H1 (cell line): Measurements from ENCODE around the gene C3. TPM values are rescaled to one million over a fixed set of nuclear protein-coding genes. Genes with fewer than 3 reads are reported as not detected.

Source experiments
- CTCF ChIA-PET: fragments of 300-600 bp; sonication (Branson Sonifier 250); formaldehyde crosslinking; loops from one replicate; lab custom pipeline; 2021; ENCODE audit not compliant: partially characterized antibody; lab: Charles Lee
- POLR2A ChIA-PET: fragments of 300-600 bp; sonication (Branson Sonifier 250); formaldehyde crosslinking; loops from one replicate; lab custom pipeline; 2021; ENCODE audit warnings: inconsistent platforms; ENCODE audit not compliant: partially characterized antibody; lab: Charles Lee
- DNase-seq, 2 experiments: peaks; one replicate each; pipeline versions ENCODE4 v3.0.0 to v3.0.0-alpha.2; 2010 to 2022; ENCODE audit warnings: low spot score in 2 of 2, low read depth in 1 of 2, mixed read lengths in 1 of 2
- FAIRE-seq: peaks from 2 replicates; lab custom pipeline; 2011; peaks lifted over from hg19 to GRCh38; lab: Jason Lieb, UNC
- H2AFZ ChIP-seq: 2 replicates; pipeline ENCODE4 v1.8.1; 2012; ENCODE audit warnings: low read length, inconsistent platforms
- H2AK5ac ChIP-seq: 2 replicates; pipeline ENCODE4 v1.6.1; 2013; ENCODE audit warnings: low read depth, low read length
- H2BK120ac ChIP-seq: replicated peaks from 2 replicates; pipeline ENCODE3; 2013; ENCODE audit warnings: low read depth, low read length, inconsistent platforms
- H2BK12ac ChIP-seq: 2 replicates; pipeline ENCODE4 v1.6.1; 2013; ENCODE audit warnings: low read depth, low read length
- H2BK15ac ChIP-seq: 2 replicates; pipeline ENCODE4 v1.6.1; 2013; ENCODE audit warnings: low read length
- H2BK20ac ChIP-seq: 2 replicates; pipeline ENCODE4 v1.6.1; 2013; ENCODE audit warnings: low read length
- H2BK5ac ChIP-seq: 2 replicates; pipeline ENCODE4 v1.6.1; 2013; ENCODE audit warnings: low read depth, low read length
- H3K14ac ChIP-seq: 2 replicates; pipeline ENCODE4 v1.6.1; 2013; ENCODE audit warnings: inconsistent platforms; ENCODE audit not compliant: insufficient read length
- H3K18ac ChIP-seq: 2 replicates; pipeline ENCODE4 v1.6.1; 2013; ENCODE audit warnings: low read length; ENCODE audit errors: extremely low read depth
- H3K23ac ChIP-seq: 2 replicates; pipeline ENCODE4 v1.6.1; 2013; ENCODE audit warnings: inconsistent platforms; ENCODE audit not compliant: insufficient read length
- H3K23me2 ChIP-seq: 2 replicates; pipeline ENCODE4 v1.6.1; 2013; ENCODE audit warnings: low read depth, low read length
- H3K27ac ChIP-seq: 2 replicates; pipeline ENCODE4 v1.6.1; 2011; ENCODE audit warnings: low read depth, low read length, inconsistent platforms
- H3K27me3 ChIP-seq, 4 experiments: replicated peaks in 1 of 4; 1 replicate in 1 of 4; 2 replicates in 3 of 4; pipeline versions ENCODE4 v1.6.1 to v1.8.1; 2011 to 2013; ENCODE audit warnings: low read length in 3 of 4, mild to moderate bottlenecking in 3 of 4, inconsistent platforms in 2 of 4, mixed read lengths in 2 of 4, moderate library complexity in 1 of 4; ENCODE audit not compliant: control insufficient read depth in 3 of 4, insufficient read depth in 3 of 4; ENCODE audit errors: extremely low read depth in 1 of 4
- H3K36me3 ChIP-seq, 4 experiments: 2 replicates each; pipeline versions ENCODE4 v1.6.1 to v1.8.1; 2011 to 2013; ENCODE audit warnings: mild to moderate bottlenecking in 4 of 4, low read length in 3 of 4, moderate library complexity in 2 of 4, control low read depth in 1 of 4, inconsistent platforms in 1 of 4; ENCODE audit not compliant: insufficient read depth in 4 of 4, control insufficient read depth in 2 of 4
- H3K4ac ChIP-seq: replicated peaks from 2 replicates; pipeline ENCODE3; 2013; ENCODE audit warnings: low read length, low read depth, mixed read lengths, inconsistent platforms; ENCODE audit not compliant: insufficient read length
- H3K4me1 ChIP-seq, 4 experiments: replicated peaks in 1 of 4; 1 replicate in 1 of 4; 2 replicates in 3 of 4; pipeline versions ENCODE4 v1.6.1 to v1.8.1; 2011 to 2013; ENCODE audit warnings: low read length in 3 of 4, inconsistent platforms in 2 of 4, mixed read lengths in 1 of 4; ENCODE audit not compliant: insufficient read depth in 4 of 4, control insufficient read depth in 3 of 4
- H3K4me2 ChIP-seq, 2 experiments: 2 replicates each; pipeline versions ENCODE4 v1.6.1 to v1.8.1; 2011 to 2013; ENCODE audit warnings: low read depth in 2 of 2, low read length in 2 of 2, control low read depth in 1 of 2, inconsistent platforms in 1 of 2, mild to moderate bottlenecking in 1 of 2; ENCODE audit not compliant: insufficient read depth in 1 of 2
- H3K4me3 ChIP-seq, 4 experiments: fragments of 200-600, 300-600 bp in 1 of 4; sonication (generic), shearing (Covaris generic), sonication (Bioruptor Twin) in 1 of 4; 2 replicates each; pipeline versions ENCODE4 v1.5.1 to v1.8.1; 2011 to 2016; ENCODE audit warnings: low read length in 4 of 4, low read depth in 3 of 4, control low read depth in 2 of 4, inconsistent platforms in 2 of 4, mild to moderate bottlenecking in 2 of 4, mixed read lengths in 1 of 4, moderate library complexity in 1 of 4; ENCODE audit not compliant: insufficient read depth in 2 of 4; ENCODE audit errors: extremely low read depth in 1 of 4
- H3K56ac ChIP-seq: replicated peaks from 2 replicates; pipeline ENCODE3; 2013; ENCODE audit warnings: low read depth, mild to moderate bottlenecking, mixed read lengths, low read length, inconsistent platforms; ENCODE audit not compliant: insufficient read length
- H3K79me1 ChIP-seq: 2 replicates; pipeline ENCODE4 v1.6.1; 2013; ENCODE audit warnings: low read depth, low read length, control low read depth
- H3K79me2 ChIP-seq, 2 experiments: 2 replicates each; pipeline versions ENCODE4 v1.6.1 to v1.8.1; 2012 to 2013; ENCODE audit warnings: low read length in 2 of 2, mild to moderate bottlenecking in 2 of 2, inconsistent platforms in 1 of 2; ENCODE audit not compliant: insufficient read depth in 2 of 2, control insufficient read depth in 1 of 2
- H3K9ac ChIP-seq, 4 experiments: replicated peaks in 1 of 4; 1 replicate in 1 of 4; 2 replicates in 3 of 4; pipeline versions ENCODE4 v1.6.1 to v1.8.1; 2011 to 2013; ENCODE audit warnings: low read depth in 3 of 4, low read length in 3 of 4, control low read depth in 2 of 4, mild to moderate bottlenecking in 2 of 4, moderate library complexity in 2 of 4, inconsistent platforms in 1 of 4; ENCODE audit errors: extremely low read depth in 1 of 4
- H3K9me3 ChIP-seq, 2 experiments: 2 replicates each; pipeline versions ENCODE4 v1.6.1 to v1.8.1; 2012 to 2013; ENCODE audit warnings: mild to moderate bottlenecking in 2 of 2, moderate library complexity in 2 of 2, control low read depth in 1 of 2, inconsistent platforms in 1 of 2, low read depth in 1 of 2, low read length in 1 of 2, mixed read lengths in 1 of 2; ENCODE audit not compliant: insufficient read depth in 2 of 2
- H4K20me1 ChIP-seq, 2 experiments: replicated peaks in 1 of 2; 2 replicates each; pipeline versions ENCODE3 to v1.8.1; 2011 to 2013; ENCODE audit warnings: inconsistent platforms in 2 of 2, low read length in 2 of 2, mild to moderate bottlenecking in 1 of 2; ENCODE audit not compliant: insufficient read depth in 2 of 2, control insufficient read depth in 1 of 2
- H4K5ac ChIP-seq: 2 replicates; pipeline ENCODE4 v1.6.1; 2013; ENCODE audit warnings: low read length, low read depth, mixed read lengths, inconsistent platforms; ENCODE audit not compliant: insufficient read length
- H4K8ac ChIP-seq: 2 replicates; pipeline ENCODE4 v1.8.0; 2013; ENCODE audit warnings: mild to moderate bottlenecking, moderate library complexity, low read length, inconsistent platforms; ENCODE audit not compliant: insufficient read depth; ENCODE audit errors: extremely low read depth
- H4K91ac ChIP-seq: replicated peaks from 2 replicates; pipeline ENCODE3; 2013; ENCODE audit warnings: low read length, mixed read lengths, inconsistent platforms; ENCODE audit not compliant: insufficient read length
- BCL11A ChIP-seq, 2 experiments: IDR thresholded peaks; one replicate each; pipeline ENCODE4 v1.6.1; 2011; ENCODE audit warnings: low read depth in 2 of 2, low read length in 2 of 2, mild to moderate bottlenecking in 2 of 2
- CBX8 ChIP-seq: fragments of 300-800, 300-1000 bp; sonication (generic); IDR thresholded peaks from 2 replicates; pipeline ENCODE4 v1.7.1; 2016; ENCODE audit warnings: low read depth, low read length, borderline replicate concordance
- CTBP2 ChIP-seq: IDR thresholded peaks from 2 replicates; pipeline ENCODE4 v1.7.0; 2011; ENCODE audit warnings: borderline replicate concordance, mild to moderate bottlenecking, moderate library complexity, mixed read lengths, low read length; ENCODE audit not compliant: insufficient read depth, insufficient read length
- FOSL1 ChIP-seq: IDR thresholded peaks from 2 replicates; pipeline ENCODE4 v1.6.1; 2011; ENCODE audit warnings: mild to moderate bottlenecking, low read depth, low read length, moderate library complexity; ENCODE audit not compliant: insufficient read depth
- RBBP5 ChIP-seq: IDR thresholded peaks from 2 replicates; pipeline ENCODE4 v1.7.1; 2012; ENCODE audit warnings: low read depth, mild to moderate bottlenecking, inconsistent platforms, low read length, moderate library complexity, borderline replicate concordance
- SIN3A ChIP-seq, 2 experiments: IDR thresholded peaks in 1 of 2; conservative IDR thresholded peaks in 1 of 2; 2 replicates each; pipeline ENCODE4 v1.6.1; 2011 to 2012; ENCODE audit warnings: low read length in 2 of 2, improper control_type of control experiment in 1 of 2, low read depth in 1 of 2, mild to moderate bottlenecking in 1 of 2
- SP1 ChIP-seq: IDR thresholded peaks from 2 replicates; pipeline ENCODE4 v1.6.1; 2011; ENCODE audit warnings: low read depth, low read length
- SP4 ChIP-seq: IDR thresholded peaks from 2 replicates; pipeline ENCODE4 v1.6.1; 2012; ENCODE audit warnings: low read length, inconsistent platforms
- TAF1 ChIP-seq: IDR thresholded peaks from 2 replicates; pipeline ENCODE4 v1.6.1; 2011; ENCODE audit warnings: mild to moderate bottlenecking, low read depth, low read length
- TBP ChIP-seq: IDR thresholded peaks from 2 replicates; pipeline ENCODE4 v1.6.1; 2011; ENCODE audit warnings: low read depth, low read length, improper control_type of control experiment
- TEAD4 ChIP-seq: IDR thresholded peaks from 2 replicates; pipeline ENCODE4 v1.6.1; 2012; ENCODE audit warnings: low read depth, low read length, inconsistent platforms, mixed read lengths
- WGBS, 2 experiments: shearing (Covaris generic) in 1 of 2; methylation state at CpG; one replicate each; pipeline versions ENCODE4 v1.1.6 to v1.1.7; 2013 to 2015; ENCODE audit warnings: low lambda C conversion rate in 2 of 2, mixed read lengths in 2 of 2, inconsistent platforms in 1 of 2, low coverage in 1 of 2, missing lambda C conversion rate in 1 of 2; ENCODE audit not compliant: insufficient replicate concordance in 2 of 2, insufficient coverage in 1 of 2, insufficient read length in 1 of 2; ENCODE audit errors: extremely low coverage in 1 of 2, missing lambda C conversion rate in 1 of 2; 5-methylcytosine and 5-hydroxymethylcytosine counted together
- polyA plus RNA-seq, 7 experiments: library from polyadenylated mRNA; depleted of rRNA in 3 of 7; stranded (reverse) in 5 of 7; unstranded in 2 of 7; fragments of >200 nt in 5 of 7; fragments of 200-250 nt in 2 of 7; gene quantifications; 1 replicate in 5 of 7; 2 replicates in 1 of 7; 4 replicates in 1 of 7; pipeline versions ENCODE4 v1.2.1 to v1.2.3, GENCODE V29; 2011 to 2013; ENCODE audit warnings: missing spikeins in 2 of 7, mixed read lengths in 2 of 7
- total RNA-seq: library from RNA; stranded (reverse); fragmentation: NEBNext Ultra II Directional; extraction: Animal tissue kit (Norgen Biotek cat#: 25700); gene quantifications from 2 replicates; pipeline ENCODE4 v1.2.1, GENCODE V29; 2021

The C3 gene
- total and polyA plus RNA-seq, 2 of the 8 experiments (the other 6 are each of a cell fraction or from before 2014, with no cell fraction given), result 6.4 to 12.8 TPM

DNA sequence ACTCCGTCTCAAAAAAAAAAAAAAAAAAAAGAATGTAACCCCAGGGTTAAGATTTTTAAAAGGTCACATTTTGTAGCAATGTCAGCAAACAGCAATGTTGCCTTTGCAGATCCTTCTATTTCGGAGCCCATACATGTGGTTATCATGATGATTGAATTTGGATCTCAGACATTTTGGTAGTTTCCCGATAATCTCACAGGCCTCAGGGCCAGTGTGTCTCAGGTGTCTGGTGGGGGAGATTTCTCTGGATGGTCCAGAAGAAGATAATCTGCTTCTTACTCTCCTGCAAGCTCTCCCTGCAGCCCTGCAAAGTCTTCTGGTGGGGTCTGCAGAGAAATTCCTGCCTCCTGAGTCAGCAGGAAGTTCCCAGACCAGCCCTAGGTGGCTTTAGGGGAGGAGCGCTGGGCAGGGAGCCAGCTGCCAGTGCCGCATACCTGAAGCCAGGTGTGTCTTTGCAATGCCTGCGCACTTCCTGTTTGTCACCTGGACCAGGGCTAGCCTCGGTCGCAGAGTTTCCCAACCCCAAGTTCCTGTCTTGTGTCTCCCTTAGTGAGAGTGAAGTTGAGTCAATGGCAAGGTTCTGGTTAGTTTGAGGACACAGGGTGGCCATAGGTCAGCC, 45.4 kb upstream of the C3 start:
- H2BK20ac ChIP-seq, result no peak overlapping the region
- H3K4me3 ChIP-seq, result peak overlapping the region; percentile 61 to 84 (median 83); a peak in 7 of 8 replicates
- H3K27ac ChIP-seq, result peak overlapping the region; percentile 57
- no peak overlapping the region for H3K14ac ChIP-seq
- 13% methylated on average over 7 of the region's 8 CpGs; no CpG with 5 or more reads in 1 of the 2 experiments for WGBS, 2 experiments
- no peaks in the 10 kb centered on the region for H3K27me3 ChIP-seq
- H3K9me3 ChIP-seq, result peaks cover 0 to 7% of the 10 kb centered on the region in 2 experiments; a peak in 2 of 4 replicates
- H3K18ac ChIP-seq, result peak overlapping the region; percentile 92
- peaks cover 0 to 5% (median 2%) of the 10 kb centered on the region in 4 experiments; a peak in 2 of 8 replicates for H3K36me3 ChIP-seq
- no peak overlapping the region for H4K5ac ChIP-seq
- H2AFZ ChIP-seq, result no peak overlapping the region
- H3K56ac ChIP-seq, result no peak overlapping the region
- peak overlapping the region; percentile 76 for H4K91ac ChIP-seq
- peak; percentile 60 for FAIRE-seq
- H2BK12ac ChIP-seq, result peak overlapping the region; percentile 100; the same call in 1 of the 2 replicates
- H3K4me2 ChIP-seq, result peak overlapping the region; percentile 87 to 99
- ChIA-PET POLR2A (interaction anchor here (1.2 to 5.7 kb wide), 6 partner anchors 9 to 47 kb away, joined by 3 to 53 read pairs (median 8); partner anchors contain the start of genes GPR108 and TRIP10), CTCF (interaction anchor here (1.1 to 1.6 kb wide), 4 partner anchors 27 to 98 kb away, joined by 3 to 4 read pairs (median 4); no protein-coding TSS in a partner anchor)
- peak overlapping the region in 3 of 4 experiments; percentile 59 to 72 (median 60); a peak in 6 of 7 replicates for H3K9ac ChIP-seq
- peaks cover 0 to 7% of the 10 kb centered on the region in 2 experiments; a peak in 2 of 4 replicates for H3K79me2 ChIP-seq
- no peaks in the 10 kb centered on the region for H4K20me1 ChIP-seq
- DNase-seq, result peak; percentile 80 to 88
- no peak overlapping the region; the same call in 1 of the 2 replicates for H4K8ac ChIP-seq
- peak overlapping the region; percentile 50; the same call in 1 of the 2 replicates for H2BK15ac ChIP-seq
- H3K23me2 ChIP-seq, result peaks cover 15% of the 10 kb centered on the region
- H2BK5ac ChIP-seq, result peak overlapping the region; percentile 96
- H3K4ac ChIP-seq, result peak overlapping the region; percentile 75
- no peak overlapping the region for H3K23ac ChIP-seq
- H2AK5ac ChIP-seq, result peak overlapping the region; percentile 87; the same call in 1 of the 2 replicates
- peak overlapping the region; percentile 81 for H2BK120ac ChIP-seq
- peaks cover 10% of the 10 kb centered on the region for H3K79me1 ChIP-seq
- H3K4me1 ChIP-seq, result peaks cover 0 to 6% (median 5%) of the 10 kb centered on the region in 4 experiments; a peak in 5 of 7 replicates
- TF ChIP-seq TEAD4, result peak; percentile 95
- TF ChIP-seq CTBP2, result peak; percentile 47
- TF ChIP-seq RBBP5, result peak; percentile 54; the same call in 1 of the 2 replicates
- TF ChIP-seq TBP, result peak; percentile 56; the same call in 1 of the 2 replicates
- no peak for TF ChIP-seq SP4
- no peak for TF ChIP-seq CBX8
- TF ChIP-seq SIN3A (conservative IDR thresholded peaks at IDR 0.05 in 1 of 2, IDR thresholded peaks at IDR 0.05 in 1 of 2; ENCODE audit: low read depth in 1 of 2, low read length in 2 of 2), result peak; percentile 82 to 96
- TF ChIP-seq BCL11A (IDR thresholded peaks at IDR 0.05; ENCODE audit: low read depth in 2 of 2, low read length in 2 of 2), result no peak
- no peak for TF ChIP-seq FOSL1
- TF ChIP-seq TAF1, result peak; percentile 69; the same call in 1 of the 2 replicates
- peak; percentile 62; the same call in 1 of the 2 replicates for TF ChIP-seq SP1
